ENCODE measurements around the gene C10orf71.

DNA sequence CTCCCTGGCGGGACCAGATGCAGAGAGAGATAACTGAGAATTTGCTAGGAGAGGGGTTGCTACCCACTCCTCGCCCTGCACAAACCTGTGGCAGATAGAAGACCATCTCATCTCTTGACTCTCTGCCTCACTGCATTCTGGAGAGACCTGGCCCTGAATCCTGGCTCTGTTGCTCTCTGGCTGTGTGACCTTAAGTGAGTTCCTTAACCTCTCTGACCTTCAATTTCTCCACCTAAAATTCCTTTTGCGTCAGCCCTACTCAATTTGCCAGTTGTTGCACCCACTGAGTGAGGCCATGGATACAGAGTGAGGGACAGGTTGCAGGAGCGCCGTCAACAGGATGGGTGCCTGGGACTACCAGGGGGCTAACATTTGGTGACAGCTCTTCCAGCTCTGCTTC lies 5.2 kb downstream of the C10orf71 start:
- TF ChIP-seq ESRRA (IDR thresholded peaks at IDR 0.05; ENCODE audit: borderline replicate concordance, low read length) = no peak
- TF ChIP-seq, protein P1, sequence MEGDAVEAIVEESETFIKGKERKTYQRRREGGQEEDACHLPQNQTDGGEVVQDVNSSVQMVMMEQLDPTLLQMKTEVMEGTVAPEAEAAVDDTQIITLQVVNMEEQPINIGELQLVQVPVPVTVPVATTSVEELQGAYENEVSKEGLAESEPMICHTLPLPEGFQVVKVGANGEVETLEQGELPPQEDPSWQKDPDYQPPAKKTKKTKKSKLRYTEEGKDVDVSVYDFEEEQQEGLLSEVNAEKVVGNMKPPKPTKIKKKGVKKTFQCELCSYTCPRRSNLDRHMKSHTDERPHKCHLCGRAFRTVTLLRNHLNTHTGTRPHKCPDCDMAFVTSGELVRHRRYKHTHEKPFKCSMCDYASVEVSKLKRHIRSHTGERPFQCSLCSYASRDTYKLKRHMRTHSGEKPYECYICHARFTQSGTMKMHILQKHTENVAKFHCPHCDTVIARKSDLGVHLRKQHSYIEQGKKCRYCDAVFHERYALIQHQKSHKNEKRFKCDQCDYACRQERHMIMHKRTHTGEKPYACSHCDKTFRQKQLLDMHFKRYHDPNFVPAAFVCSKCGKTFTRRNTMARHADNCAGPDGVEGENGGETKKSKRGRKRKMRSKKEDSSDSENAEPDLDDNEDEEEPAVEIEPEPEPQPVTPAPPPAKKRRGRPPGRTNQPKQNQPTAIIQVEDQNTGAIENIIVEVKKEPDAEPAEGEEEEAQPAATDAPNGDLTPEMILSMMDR (IDR thresholded peaks at IDR 0.05) = no peak
- no peak for TF ChIP-seq ZSCAN20 (CRISPR knock-in tag; IDR thresholded peaks at IDR 0.05)
- no peak for TF ChIP-seq JUN (IDR thresholded peaks at IDR 0.05)
- TF ChIP-seq MAZ (IDR thresholded peaks at IDR 0.05; ENCODE audit: borderline replicate concordance, low read depth, low read length) = no peak
- TF ChIP-seq BHLHE40 (IDR thresholded peaks at IDR 0.05; ENCODE audit: low read depth, low read length) = no peak

Measured in A549 (cell line).